Activated naive CD8-positive, alpha-beta T cell treated with anti-CD3 and anti-CD28 coated beads, Interleukin-2, amount 50 U/mL, for 24 hours (primary cell): ENCODE data around the gene PRXL2C.

Source experiments
- ATAC-seq: fragments of 150-1000 bp; cut with Tn5 transposase; one replicate; pipeline ENCODE4 v1.10.0; 2021
- DNase-seq: peaks from one replicate; pipeline ENCODE4 v3.0.0; 2021
- H3K27ac Mint-ChIP-seq: one replicate; pipeline ENCODE4 v1.8.0; 2021; ENCODE audit warnings: mild to moderate bottlenecking, mixed read lengths
- H3K27me3 Mint-ChIP-seq: one replicate; pipeline ENCODE4 v1.8.0; 2021; ENCODE audit warnings: mixed read lengths
- H3K36me3 Mint-ChIP-seq: one replicate; pipeline ENCODE4 v1.8.0; 2021; ENCODE audit warnings: low read depth, mixed read lengths
- H3K4me1 Mint-ChIP-seq: one replicate; pipeline ENCODE4 v1.8.0; 2021; ENCODE audit warnings: mixed read lengths
- H3K4me3 Mint-ChIP-seq: one replicate; pipeline ENCODE4 v1.8.0; 2021; ENCODE audit warnings: mild to moderate bottlenecking, moderate library complexity, mixed read lengths
- H3K9me3 Mint-ChIP-seq: one replicate; pipeline ENCODE4 v1.8.0; 2021; ENCODE audit warnings: mixed read lengths

The PRXL2C gene

GRCh38 chr9:96609732-96610131 is 45.4 kb downstream of the PRXL2C start:
- Mint-ChIP-seq H3K36me3 (no peaks in the 10 kb centered on the region), H3K4me3 (no peak overlapping the region), H3K27ac (no peak overlapping the region), H3K9me3 (no peaks in the 10 kb centered on the region), H3K27me3 (peaks cover 52% of the 10 kb centered on the region), H3K4me1 (no peaks in the 10 kb centered on the region)
- DNase-seq: no peak
- ATAC-seq: no peak

DNA sequence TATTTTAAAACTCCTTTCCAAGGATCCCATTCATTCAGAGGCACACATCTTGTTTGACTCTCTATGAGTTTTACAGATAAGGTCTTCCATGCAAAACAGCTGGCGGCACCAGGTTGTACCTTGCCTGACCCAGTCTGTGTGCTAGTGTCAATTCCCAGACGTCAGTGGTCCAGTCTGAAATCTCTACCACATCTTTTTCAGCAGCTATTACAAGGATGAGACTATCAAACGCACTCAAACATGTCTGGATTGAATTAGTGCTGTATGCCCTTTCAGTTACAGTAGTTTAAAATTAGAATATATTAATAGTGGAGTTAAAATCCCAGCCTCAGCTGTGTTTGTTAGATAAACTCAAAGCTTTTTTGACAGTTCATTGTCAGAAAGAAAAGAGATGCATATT is 47.1 kb downstream of the PRXL2C start:
- ATAC-seq (no peak), DNase-seq (no peak)
- Mint-ChIP-seq H3K9me3 (no peaks in the 10 kb centered on the region), H3K4me1 (no peaks in the 10 kb centered on the region), H3K4me3 (no peak overlapping the region), H3K36me3 (no peaks in the 10 kb centered on the region), H3K27ac (no peak overlapping the region), H3K27me3 (peaks cover 47% of the 10 kb centered on the region)

DNA sequence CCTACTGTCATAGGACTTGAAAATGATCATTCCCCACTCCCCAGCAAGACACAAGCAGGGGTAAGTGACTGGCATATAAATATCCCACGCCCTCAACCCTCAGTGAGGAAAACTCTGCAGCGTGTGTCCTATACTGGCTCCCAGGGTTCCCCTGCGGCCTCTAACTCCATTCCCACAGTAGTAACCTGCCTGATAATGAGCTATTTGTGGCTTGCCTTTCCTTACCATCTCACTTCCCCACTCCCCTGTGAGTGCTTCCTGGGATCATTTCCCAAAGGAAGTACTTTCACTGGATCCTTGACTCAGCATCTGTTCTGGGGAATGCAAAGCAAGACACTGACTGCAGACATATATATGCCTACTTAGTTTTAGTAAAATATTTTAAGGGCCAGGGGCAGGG is 49.8 kb downstream of the PRXL2C start:
- ATAC-seq (no peak), DNase-seq (no peak)
- Mint-ChIP-seq H3K27me3 (peaks cover 26% of the 10 kb centered on the region), H3K27ac (no peak overlapping the region), H3K36me3 (no peaks in the 10 kb centered on the region), H3K9me3 (no peaks in the 10 kb centered on the region), H3K4me3 (no peak overlapping the region), H3K4me1 (no peaks in the 10 kb centered on the region)

DNA sequence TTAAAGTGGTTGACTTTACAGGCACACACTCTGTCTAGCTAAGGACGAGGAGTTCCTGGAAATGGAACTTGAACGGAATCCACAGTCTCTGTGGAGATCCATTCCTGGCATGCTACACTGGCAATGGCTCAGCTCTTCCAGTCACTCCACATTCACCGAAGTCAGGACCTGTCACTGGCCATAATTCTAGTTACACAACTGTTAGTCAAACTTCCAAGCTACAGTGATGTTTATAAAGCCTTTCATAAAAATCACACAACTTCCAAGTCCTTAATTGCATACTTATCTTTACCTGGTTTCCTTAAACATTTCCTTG is 51.2 kb downstream of the PRXL2C start:
- ATAC-seq (no peak), DNase-seq (no peak)
- Mint-ChIP-seq H3K27ac (no peak overlapping the region), H3K4me1 (no peaks in the 10 kb centered on the region), H3K36me3 (no peaks in the 10 kb centered on the region), H3K4me3 (no peak overlapping the region), H3K27me3 (peaks cover 16% of the 10 kb centered on the region), H3K9me3 (no peaks in the 10 kb centered on the region)

DNA sequence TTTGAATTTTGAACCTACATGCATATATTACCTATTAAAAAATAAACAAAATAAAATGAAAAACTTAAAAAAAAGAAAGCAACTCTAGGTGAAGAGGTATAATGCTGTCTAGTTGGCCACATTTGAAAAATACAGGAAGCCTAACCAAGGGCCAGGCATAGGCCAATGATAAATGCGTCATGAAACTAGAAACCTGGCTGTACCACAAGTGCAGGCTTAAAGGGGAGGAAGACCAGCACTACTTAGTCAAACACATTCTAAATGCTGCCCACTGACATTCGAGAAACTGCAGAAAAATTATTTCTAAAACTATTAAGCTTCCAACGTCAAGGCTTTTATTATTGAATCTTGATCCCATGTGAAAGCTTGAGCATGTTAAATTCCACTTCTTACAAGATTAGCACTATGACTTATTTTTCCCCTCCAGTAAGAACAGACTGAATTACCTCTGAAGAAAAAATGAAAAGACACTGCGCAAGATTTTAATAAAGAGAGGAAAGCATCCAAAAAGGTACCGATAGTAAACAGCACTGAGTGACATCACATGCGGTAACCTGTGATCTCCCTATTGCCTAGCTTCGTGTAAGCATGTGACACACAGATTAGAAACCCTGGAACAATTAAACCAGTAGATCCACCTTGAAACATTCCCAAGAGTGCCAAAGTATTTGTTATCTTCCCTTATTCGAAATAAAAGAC is 51.7 kb downstream of the PRXL2C start:
- ATAC-seq: no peak
- H3K27me3 Mint-ChIP-seq: peaks cover 14% of the 10 kb centered on the region

DNA sequence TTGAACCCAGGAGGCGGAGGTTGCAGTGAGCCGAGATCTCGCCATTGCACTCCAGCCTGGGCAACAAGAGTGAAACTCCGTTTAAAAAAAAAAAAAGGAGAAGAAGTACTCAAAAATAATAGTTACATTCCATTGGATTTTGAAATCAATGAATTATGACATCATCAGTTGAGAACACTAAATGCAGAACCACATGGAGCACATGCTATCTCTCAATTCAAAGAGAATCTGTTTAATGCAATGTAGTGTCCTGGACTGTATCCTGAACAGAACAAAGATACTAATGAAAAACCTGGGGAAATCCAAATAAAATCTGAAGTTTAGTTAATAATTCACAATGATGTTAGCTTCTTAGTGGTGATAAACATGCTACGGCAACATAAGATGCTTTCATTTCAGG is 55.8 kb downstream of the PRXL2C start:
- Mint-ChIP-seq H3K4me1 (no peaks in the 10 kb centered on the region), H3K27ac (no peak overlapping the region), H3K9me3 (no peaks in the 10 kb centered on the region), H3K27me3 (peaks cover 3% of the 10 kb centered on the region), H3K36me3 (no peaks in the 10 kb centered on the region), H3K4me3 (no peak overlapping the region)
- ATAC-seq (no peak), DNase-seq (no peak)

More for the DNA sequence above, 51.7 kb downstream of the PRXL2C start:
- H3K27ac Mint-ChIP-seq: no peak overlapping the region
- no peak for DNase-seq
- no peaks in the 10 kb centered on the region for H3K9me3 Mint-ChIP-seq
- H3K4me1 Mint-ChIP-seq: no peaks in the 10 kb centered on the region
- H3K36me3 Mint-ChIP-seq: no peaks in the 10 kb centered on the region
- H3K4me3 Mint-ChIP-seq: no peak overlapping the region

DNA sequence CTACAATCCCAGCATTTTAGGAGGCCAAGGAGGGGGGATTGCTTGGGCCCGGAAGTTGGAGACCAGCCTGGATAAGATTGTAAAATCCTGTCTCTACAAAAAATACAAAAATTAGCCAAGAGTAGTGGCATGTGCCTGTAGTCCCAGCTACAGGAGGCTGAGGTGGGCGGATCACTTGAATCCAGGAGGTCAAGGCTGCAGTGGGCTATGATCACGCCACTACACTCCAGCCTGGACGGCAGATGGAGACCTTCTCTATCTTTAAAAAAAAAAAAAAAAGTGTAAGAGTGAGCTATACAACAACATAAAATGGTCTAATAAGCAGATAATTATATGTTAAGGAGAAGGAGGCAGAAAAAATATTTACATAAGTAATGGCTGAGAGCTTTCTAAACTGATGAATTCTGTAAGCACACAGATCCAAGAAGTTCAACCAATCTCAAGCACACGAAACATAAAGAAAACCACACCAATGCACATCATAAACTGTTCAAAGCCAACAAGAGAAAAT is 58.5 kb downstream of the PRXL2C start:
- peaks cover 10% of the 10 kb centered on the region for H3K27me3 Mint-ChIP-seq
- H3K36me3 Mint-ChIP-seq: no peaks in the 10 kb centered on the region
- H3K4me3 Mint-ChIP-seq: no peak overlapping the region
- no peak overlapping the region for H3K27ac Mint-ChIP-seq
- no peaks in the 10 kb centered on the region for H3K9me3 Mint-ChIP-seq
- DNase-seq: no peak
- ATAC-seq: no peak
- H3K4me1 Mint-ChIP-seq: no peaks in the 10 kb centered on the region
